D721Med (cell line): ENCODE measurements around the gene APOBEC3H.
"Not testable (repeated sequence)": the region's sequence is repeated elsewhere in the genome, so short reads cannot be mapped to it uniquely, and the experiment has no call there.

Experiments used
- DNase-seq: peaks from one replicate; pipeline ENCODE4 v3.0.0; 2011; ENCODE audit warnings: low spot score; ENCODE audit not compliant: insufficient read length
- FAIRE-seq: peaks from 2 replicates; lab custom pipeline; 2011; peaks lifted over from hg19 to GRCh38; lab: Jason Lieb, UNC
- CTCF ChIP-seq: IDR thresholded peaks from 2 replicates; pipeline ENCODE4 v1.5.1; 2012; ENCODE audit warnings: mild to moderate bottlenecking, control low read depth; ENCODE audit not compliant: insufficient read depth; ENCODE audit errors: missing control alignments

The APOBEC3H gene

GRCh38 chr22:39070186-39070585, 26.9 kb upstream of the APOBEC3H start:
- no peak for DNase-seq
- no peak for FAIRE-seq
- TF ChIP-seq CTCF: no peak

- FAIRE-seq, DNase-seq: not testable (repeated sequence)
Observed at GRCh38 chr22:39072581-39072981, 24.5 kb upstream of the APOBEC3H start.

GRCh38 chr22:39073981-39074380, 23.1 kb upstream of the APOBEC3H start:
- FAIRE-seq (no peak), DNase-seq (no peak)
- TF ChIP-seq CTCF: no peak

- not testable (repeated sequence) for FAIRE-seq, DNase-seq
Observed at GRCh38 chr22:39076155-39077025, 20.7 kb upstream of the APOBEC3H start.

- DNase-seq, FAIRE-seq: not testable (repeated sequence)
Observed at GRCh38 chr22:39077026-39077840, 19.8 kb upstream of the APOBEC3H start, which contains the start of gene APOBEC3G. Gene APOBEC3G (plus strand): TSS chr22:39077275. CDS start chr22:39077362, 87 bp downstream.

- FAIRE-seq, DNase-seq: not testable (repeated sequence)
Observed at GRCh38 chr22:39077912-39078311, 19.1 kb upstream of the APOBEC3H start.

GRCh38 chr22:39078329-39078728, 18.7 kb upstream of the APOBEC3H start:
- FAIRE-seq: no peak
- no peak for DNase-seq
- TF ChIP-seq CTCF: no peak

- not testable (repeated sequence) for DNase-seq, FAIRE-seq
Observed at GRCh38 chr22:39079054-39079637, 17.9 kb upstream of the APOBEC3H start.

- no peak for TF ChIP-seq CTCF
- DNase-seq (no peak), FAIRE-seq (no peak)
Observed at GRCh38 chr22:39080052-39080762, 16.8 kb upstream of the APOBEC3H start.
